GDM1 (cell line): Measurements from ENCODE around the gene CTBP2.
"Not testable (repeated sequence)": the region's sequence is repeated elsewhere in the genome, so short reads cannot be mapped to it uniquely, and the experiment has no call there.

ENCODE experiments used
- DNase-seq: peaks from one replicate; lab custom pipeline; 2025; lab: John Stamatoyannopoulos, UW

The CTBP2 gene

DNA sequence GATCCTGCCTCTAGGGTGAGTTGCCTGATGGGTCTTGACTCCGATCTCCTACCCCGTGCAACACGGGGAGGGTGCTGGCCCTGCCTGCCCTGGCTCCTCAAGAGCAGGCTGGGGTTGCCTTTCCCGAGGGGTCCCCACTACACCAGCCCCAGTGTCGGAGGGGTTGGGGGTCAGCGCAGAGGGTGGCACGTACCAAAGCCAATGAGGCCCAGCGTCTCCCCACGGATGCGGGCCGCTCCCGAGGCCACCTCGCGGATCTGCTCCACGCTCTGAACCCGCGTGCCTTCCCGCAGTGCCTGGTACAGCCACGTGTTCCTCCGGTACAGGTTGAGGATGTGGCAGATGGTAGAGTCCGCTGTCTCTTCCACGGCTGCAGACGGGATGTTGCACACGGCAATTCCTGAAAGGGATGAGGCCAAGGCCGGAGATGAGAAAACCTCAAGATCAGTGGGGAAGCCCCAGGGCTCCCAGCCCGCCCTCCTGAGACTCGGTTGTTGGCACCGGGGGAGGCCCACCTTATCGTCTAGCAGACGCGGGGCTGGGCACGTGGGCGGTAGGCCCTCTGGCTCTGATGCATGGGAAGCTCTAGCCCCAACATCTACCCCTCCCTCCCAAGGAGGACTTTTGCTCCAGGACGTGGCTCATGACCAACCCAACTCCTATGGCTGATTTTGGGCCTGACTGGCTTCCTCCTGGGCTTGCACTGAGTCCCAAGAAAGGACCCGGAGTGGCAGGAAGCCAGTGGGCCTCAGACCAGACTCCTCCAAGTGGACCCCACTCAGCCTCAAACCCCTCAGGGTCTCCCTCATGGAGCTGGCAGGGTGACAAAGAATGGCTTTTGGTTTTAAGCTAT is 162.4 kb downstream of the CTBP2 start:
- DNase-seq: no peak

DNA sequence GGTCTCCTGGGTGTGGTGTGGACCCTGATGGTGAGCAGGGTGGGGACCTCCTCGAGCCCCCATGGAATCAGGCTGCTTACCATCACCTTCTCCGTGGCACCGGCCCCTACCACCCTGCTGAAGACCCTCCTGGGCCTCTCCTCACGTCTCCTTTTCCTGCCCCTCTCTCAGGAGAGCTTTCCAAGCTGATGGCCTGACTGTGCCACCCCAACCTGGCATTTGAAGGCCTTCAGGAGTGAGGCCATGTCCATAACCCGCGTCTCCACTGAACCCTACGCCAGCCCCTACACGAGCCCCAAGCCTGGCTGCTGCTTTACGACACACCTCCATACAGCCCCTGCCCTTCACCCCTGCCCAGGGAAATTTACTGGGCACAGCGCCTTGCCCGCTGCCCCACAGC is 163.1 kb downstream of the CTBP2 start:
- no peak for DNase-seq

GRCh38 chr10:124996854-124997215 is 163.5 kb downstream of the CTBP2 start:
- no peak for DNase-seq

- no peak for DNase-seq
Measured at GRCh38 chr10:124996127-124996853, 164.1 kb downstream of the CTBP2 start.

GRCh38 chr10:124995605-124996004 is 164.8 kb downstream of the CTBP2 start:
- no peak for DNase-seq

- DNase-seq: no peak
Measured at GRCh38 chr10:124994573-124995473, 165.5 kb downstream of the CTBP2 start.

GRCh38 chr10:124993736-124994451 is 166.5 kb downstream of the CTBP2 start:
- no peak for DNase-seq

- no peak for DNase-seq
Measured at GRCh38 chr10:124993345-124993708, 167.0 kb downstream of the CTBP2 start.

DNA sequence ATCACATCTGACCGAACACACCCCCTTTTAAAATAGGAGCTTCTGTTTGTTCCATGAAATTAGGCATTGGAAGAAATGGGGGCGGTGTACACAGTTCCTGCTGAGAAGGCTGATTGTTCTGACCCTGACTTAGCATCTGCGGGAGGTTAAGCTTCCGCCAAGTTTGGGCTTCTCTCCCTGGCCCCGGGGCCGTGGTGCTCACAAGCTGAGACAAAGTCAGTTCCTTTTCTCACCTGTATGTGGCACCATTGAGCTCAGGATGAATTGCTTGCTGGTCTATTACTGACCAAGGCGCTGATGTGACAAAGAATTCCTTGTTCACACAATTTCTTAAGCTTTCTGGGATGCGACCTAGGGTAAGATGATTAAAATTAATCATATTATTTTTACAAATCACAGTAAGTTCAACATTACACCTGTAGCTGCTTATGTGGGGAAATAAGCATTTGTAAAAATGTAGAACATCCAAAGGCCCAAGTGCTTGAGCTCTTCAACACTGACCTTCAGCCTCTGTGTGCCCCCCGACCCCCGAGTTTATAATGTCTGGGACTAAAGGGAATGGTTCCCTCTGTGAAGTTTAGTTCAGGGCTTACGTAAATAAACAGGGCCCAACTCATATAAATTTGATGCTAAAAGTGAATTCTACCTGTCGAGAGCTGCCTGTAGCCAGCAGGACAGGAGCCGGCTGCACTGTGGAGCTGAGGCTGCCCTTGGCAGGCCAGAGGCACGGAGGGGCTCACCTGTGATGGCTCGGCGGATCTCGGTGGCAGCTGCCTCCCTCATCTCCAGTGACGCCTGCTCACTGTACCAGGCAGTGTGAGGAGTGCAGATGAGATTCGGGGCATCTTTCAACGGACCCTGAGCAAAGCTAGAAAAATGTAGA is 167.7 kb downstream of the CTBP2 start:
- DNase-seq: peak; percentile 40

DNA sequence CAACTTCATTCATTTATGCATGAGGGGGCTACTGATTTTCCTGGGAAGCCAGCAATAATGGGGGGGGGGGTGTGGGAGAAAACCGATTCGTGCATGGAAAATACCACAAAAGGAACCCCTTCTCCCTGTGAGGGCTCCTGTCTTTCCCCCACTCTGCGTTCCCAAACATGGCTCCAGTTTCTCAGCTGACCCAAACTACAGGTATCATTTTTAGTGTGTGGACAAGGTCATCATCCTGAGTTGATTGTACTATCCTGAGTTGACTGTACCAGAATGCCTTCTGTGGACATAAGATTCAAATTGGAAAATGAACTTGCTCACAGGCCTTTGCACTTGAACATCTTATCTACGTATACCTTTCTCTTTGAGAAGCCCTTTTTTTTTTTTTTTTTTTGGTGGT is 168.5 kb downstream of the CTBP2 start:
- DNase-seq: no peak

DNA sequence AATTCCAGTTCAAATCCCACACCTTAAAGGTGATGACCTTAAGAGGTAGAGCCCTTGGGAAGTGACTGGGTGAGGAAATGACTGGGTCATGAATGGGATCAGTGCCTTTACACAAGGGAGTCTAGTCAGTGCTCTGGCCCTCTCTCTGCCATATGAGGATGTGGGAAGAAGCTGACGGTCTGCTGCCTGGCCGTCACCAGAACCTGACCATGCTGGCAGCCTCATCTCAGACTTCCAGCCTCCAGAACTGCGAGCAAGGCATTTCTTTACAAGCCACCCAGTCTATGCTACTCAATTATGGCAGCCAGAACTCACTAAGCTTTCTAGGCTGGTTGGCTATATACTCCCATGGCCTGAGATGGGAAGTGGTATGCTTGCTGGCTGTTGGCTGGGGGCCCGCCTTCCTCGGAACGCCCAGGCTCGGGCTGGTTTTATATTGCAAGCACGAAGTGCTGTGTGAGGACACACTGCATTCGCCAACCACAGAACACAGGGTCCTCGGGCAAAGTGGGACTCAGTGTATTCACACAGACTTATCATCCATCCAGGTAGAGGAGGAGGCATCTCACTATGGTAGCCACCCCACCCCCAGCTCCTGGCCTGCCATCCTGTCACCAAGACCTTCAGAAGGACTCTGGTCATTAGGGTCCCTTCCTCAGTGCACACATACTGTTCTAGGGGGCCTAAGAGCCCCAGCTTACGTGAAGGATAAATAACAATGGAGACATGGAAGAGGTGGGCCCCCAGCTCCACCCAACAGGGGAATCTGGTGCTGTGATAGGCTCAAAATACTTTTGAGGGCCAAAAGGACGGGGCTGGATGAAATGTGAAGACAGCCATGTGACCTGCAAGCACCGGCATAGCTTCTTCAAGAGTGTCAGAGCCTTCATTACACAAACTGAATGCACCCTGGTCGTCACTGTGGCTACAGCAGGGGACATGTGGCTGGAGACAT is 169.4 kb downstream of the CTBP2 start:
- DNase-seq: no peak

DNA sequence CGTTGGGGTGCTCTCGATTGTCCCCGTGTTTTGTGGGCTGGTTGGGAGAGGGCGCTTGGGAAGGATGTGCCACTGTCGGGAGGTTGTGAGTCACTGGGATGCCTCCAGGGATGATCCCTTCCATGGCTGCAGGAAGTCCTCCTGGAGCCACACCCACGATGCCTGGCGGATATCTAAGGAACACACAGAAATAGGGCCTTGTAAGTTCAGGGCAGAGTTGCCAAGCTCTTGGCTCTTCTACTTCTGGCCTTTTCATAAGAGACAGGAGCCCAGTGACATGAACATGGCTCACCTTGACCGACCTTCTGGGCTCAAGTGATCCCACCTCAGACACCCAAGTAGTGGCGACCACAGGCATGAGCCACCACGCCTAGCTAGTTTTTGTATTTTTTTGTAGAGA is 170.8 kb downstream of the CTBP2 start:
- DNase-seq: no peak

DNA sequence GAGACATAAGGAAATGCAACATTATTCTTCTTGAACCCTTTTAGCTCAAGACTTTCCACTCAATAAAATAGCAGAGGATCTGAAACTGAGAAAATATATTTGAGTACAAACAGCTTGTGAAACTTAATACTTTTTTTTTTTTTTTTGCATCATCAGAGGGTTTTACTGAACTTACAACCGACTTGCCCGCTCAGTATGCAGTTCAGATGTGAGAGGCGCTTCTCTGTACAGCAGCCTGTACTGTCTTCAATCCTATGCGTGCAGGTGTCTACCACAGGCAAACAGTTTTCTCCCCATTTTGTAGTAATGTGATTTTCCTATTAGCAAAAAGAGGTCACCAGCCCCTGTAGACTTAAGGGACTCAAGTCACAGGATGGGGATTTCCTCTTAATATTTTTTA is 171.6 kb downstream of the CTBP2 start:
- not testable (repeated sequence) for DNase-seq

DNA sequence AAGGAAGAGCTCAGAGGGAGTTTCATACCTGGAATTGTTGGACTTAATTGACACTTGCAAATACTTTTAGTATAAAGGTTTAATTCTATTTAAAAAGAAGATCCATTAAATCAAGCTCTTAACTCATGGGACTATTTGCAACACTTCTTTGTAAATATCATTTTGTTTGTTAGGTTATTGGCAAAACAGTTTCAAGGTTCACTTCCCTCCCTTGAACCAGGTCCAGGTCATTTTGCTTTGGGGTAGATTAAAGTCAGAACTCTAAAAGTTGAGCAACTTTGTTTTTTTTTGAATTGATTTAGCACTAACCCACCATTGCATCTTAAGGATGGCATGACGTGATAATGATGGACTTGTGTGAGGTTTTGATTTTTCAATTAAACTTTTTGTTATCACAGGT is 172.6 kb downstream of the CTBP2 start:
- no peak for DNase-seq

DNA sequence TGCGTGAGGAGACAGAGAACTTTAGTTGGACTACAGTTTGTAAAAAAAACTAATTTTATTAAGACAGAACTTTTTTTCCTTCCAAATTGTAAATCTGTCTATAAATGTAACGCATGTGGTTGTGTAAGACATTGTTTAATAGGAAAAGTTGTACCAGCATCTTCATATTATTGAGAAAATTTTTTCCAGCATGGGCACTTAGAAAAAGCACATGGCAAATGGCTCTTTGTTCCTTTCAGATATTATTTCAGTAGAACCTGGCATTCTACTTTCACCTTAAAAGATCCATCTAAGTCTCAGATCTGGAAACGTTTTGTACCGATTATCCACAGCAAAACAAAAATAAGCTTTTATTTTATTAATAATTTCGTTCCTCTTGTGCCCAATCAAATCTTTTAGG is 175.2 kb downstream of the CTBP2 start:
- DNase-seq: no peak

GRCh38 chr10:124984376-124984775 is 176.0 kb downstream of the CTBP2 start:
- DNase-seq: no peak

DNA sequence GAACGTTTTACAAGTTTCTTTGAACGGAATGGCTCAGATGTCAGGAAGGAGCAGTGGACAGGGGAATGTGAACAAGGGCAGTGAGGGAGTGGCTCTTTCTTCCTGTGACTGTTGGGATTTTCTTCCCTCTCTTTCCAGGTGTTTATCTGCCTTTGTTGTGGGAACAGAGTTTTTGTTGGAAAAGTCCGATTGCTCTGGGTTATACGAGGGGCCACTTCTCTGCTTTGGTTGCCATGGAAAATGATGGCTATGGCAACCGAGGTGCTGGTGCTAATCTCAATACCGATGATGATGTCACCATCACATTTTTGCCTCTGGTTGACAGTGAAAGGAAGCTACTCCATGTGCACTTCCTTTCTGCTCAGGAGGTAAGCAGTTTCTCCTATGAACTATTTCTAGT is 177.0 kb downstream of the CTBP2 start:
- DNase-seq: no peak

GRCh38 chr10:124978376-124978725 is 182.0 kb downstream of the CTBP2 start:
- DNase-seq: no peak

DNA sequence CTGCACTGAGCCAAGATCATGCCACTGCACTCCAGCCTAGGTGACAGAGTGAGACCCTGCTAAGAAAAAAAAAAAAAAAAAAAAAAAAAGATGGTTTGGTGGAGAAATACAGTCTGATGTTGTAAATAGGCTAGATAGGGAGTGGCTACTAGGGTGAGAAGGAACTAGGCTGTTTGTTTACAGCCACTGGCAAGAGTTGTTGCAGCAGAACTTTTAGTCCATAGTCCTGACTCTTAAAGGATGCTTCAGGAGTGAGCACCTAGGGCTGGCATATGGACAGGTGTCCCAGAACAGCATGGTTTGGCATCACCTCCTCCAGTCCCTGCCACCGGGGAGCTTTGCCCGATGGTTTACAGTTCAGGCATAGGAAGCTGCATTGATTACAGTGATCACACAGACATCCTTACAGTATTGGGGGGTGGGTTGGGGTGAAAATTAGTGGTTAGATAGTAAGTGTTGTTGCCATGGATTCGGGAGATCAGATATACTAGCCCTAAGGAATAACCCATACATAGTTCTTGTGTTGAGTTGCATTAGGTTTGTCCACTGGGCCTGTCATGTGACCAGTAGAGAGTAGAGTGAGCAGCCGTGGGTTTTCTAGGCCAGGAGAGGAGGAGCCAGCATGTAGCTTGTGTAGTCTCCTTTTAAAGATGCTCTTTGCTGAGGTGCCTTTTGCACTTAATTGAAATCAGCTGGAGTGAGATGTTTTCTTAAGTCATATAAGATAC is 182.6 kb downstream of the CTBP2 start:
- no peak for DNase-seq
